DMS53 (cell line): Measurements from ENCODE around the gene VPS9D1.
A peak's percentile ranks its signal among the peaks of the same experiment; 100 is the strongest.

Experiments
- DNase-seq: peaks from one replicate; lab custom pipeline; 2025; lab: John Stamatoyannopoulos, UW

VPS9D1 gene, protein sequence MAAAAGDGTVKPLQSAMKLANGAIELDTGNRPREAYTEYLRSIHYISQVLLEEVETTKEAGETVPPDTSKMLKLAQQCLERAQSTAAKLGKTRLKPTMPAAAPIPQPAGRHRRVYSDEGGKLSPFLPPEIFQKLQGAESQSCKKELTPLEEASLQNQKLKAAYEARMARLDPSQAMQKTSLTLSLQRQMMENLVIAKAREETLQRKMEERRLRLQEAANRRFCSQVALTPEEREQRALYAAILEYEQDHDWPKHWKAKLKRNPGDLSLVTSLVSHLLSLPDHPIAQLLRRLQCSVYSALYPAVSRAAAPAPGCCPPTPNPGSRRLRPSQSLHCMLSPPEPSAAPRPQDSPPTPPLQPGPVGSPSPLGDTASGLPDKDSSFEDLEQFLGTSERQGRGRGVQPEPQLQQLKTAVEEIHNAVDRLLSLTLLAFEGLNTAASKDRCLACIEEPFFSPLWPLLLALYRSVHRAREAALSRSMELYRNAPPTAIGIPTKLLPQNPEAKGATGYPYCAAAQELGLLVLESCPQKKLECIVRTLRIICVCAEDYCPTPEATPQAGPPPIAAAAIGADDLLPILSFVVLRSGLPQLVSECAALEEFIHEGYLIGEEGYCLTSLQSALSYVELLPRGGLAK

DNA sequence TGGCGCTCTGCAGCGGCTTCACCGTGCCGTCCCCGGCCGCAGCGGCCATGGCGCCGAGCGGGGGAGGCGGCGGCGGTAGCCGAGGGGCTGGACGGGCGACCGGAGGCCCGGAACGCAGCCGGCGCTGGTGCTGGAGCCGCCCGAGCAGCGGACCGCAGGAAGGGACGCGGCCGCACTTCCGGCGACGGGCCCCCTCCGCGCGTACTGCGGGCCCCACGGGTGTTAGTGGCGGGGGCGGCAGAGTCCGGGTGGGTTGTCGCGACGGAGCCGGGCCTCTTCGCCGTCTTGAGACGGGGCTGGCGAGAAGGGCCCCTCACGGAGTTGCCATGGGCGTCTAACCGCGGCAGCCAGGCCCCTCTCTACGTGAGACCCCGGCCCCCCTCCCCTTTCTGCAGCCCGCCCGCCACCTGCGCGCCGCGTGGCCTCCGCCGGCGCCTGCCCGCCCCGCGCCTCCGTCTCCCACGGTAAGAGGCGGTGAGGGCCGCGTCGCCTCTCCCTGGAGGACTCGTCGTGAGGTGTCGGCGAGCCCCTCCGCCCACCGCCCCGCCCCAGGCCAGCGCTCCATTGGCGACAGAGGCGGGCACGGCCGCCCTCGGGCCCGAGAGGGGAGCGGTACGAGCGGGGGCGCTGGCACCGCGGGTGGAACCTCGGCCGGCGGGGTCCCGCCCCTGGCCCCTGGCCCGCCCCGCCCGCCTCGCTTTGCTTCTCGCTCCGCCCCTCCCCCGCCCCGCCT, at the start of gene VPS9D1, which contains the start of gene ZNF276:
Gene VPS9D1, minus strand, starts transcription at position 86 of the 733 bp plus-strand sequence. Its CDS starts 37 bp downstream, at position 49.
Gene ZNF276, plus strand, starts transcription at position 725 of the 733 bp plus-strand sequence. CDS start 104 bp downstream, outside the sequence.
- DNase-seq = peak; percentile 90

DNA sequence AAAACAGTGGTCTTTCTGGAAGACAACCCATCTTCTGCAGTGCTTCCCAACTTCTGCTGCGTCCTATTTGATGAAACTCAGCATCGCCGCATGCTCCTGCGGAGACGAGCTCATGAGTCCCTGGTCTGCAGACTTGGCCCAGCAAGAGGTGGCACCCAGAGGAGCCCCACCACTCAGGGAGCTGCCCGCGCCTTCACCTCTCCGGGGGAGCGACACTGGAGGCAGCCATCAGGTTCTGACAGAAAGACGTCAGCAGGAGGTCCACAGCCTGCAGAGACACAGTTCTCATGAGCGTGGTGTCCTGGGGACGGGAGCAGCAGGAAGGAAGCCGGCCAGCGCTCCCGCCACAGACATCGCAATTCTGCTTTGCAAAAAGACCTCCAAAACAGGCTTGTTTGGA, 49.7 kb upstream of the VPS9D1 start:
- no peak for DNase-seq

DNA sequence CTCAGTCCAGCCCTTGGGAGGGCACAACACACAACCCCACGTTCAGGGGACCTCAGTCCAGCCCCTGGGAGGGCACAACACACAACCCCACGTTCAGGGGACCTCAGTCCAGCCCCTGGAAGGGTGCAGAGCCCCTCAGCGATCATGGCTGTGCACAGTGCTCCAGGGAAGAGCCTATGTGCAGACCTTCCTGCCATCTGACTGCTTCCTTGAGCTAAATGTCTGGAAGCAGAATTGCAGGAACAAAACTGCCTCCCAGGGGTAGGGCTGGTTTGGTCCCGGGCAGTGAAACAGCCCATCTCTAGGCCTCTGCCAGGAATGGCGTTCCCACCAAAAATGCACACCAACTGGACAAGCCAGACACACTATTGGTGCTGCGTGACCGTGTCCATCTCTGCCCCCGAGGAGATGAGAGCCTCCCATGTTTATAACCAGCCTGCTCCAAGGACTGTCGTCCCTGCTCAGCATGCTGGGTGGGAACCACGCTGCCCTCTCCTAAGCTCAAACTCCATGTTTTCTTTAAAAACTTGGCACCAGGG, 44.7 kb upstream of the VPS9D1 start:
- DNase-seq = no peak

DNA sequence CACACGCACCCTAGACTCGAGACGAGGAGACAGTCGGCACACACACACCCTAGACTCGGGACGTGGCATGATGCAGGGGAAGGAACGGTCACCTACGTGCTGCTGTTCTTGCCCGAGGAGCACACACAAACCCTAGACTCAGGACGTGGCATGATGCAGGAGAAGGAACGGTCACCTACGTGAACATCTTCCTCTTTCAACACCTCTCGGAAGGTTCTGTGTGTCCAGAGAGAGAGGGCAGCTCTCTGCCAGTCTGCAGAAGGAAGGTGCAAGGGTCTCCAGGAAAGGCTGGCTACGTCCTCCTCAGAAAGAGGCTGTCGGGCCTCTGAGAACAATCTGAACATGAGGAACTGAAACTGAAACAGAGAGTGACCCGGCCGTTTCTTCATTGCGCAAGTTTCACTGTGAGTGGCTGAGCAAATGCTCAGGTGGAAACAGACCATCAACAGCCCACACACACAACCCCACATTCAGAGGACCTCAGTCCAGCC, 44.1 kb upstream of the VPS9D1 start:
- no peak for DNase-seq

DNA sequence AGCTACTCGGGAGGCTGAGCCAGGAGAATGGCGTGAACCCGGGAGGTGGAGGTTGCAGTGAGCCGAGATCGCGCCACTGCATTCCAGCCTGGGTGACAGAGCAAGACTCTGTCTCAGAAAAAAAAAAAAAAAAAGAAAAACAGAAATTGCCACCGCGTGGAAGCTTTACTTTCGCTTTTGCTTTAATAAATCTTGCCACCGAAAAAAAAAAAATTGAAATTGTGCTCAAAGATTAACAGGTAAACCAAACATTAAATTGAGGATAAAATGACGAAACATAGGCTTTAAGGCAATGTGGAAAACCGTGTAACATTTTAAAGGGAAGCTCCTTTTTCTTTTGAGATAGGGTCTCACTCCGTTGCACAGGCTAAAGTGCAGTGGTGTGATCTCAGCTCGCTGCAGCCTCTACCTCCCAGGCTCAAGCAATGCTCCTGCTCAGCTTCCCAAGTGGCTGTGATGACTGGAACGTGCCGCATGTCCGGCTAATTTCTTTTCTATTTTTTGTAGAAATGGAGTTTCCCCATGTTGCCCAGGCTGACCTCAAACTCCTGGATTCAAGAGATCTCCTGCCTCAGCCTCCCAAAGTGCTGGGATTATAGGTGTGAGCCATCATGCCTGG, 40.7 kb upstream of the VPS9D1 start:
- DNase-seq = no peak

DNA sequence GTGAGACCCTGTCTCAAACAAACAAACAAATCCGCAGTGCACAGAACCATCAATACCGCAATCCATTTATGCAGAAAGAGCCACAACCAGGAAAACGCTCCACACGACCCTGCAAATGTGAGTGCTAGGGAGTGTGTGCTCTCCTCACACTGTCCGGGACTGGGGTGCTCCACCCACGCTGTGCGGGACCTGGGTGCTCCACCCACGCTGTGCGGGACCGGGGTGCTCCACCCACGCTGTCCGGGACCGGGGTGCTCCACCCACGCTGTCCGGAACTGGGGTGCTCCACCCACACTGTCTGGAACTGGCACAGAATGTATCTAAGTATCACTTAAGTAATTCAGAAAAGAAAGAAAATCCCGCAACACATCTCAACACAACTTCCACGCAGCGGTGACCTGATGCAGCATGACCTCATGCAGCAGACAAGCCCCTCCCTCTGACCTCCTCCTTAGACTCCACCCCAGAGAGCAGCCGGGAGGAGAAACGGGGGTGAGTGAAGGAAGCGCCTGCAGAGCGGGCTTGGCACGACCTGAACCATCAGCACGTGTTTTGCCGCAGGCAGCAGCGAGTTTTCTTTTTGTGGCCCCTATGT, 39.1 kb upstream of the VPS9D1 start:
- no peak for DNase-seq

DNA sequence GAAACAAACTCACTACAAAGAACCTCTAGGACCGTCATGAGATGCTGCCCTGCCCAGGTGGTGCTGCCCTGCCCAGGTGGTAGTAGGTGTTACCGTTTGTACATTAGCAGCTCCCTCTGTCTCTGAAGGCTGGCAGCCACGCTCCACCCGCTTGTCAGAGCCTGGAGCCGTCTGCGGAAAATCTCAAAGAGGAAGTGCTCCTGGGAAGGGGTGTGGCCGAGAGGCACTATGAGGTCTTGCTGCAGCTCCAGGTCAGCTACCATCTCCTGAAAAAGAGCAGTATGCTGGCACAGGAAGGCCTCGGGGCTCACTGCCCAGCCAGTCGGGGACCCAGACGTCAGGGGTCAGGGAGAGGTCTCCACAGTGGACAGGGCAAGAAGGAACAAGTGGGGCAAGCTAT, 28.9 kb upstream of the VPS9D1 start:
- no peak for DNase-seq

DNA sequence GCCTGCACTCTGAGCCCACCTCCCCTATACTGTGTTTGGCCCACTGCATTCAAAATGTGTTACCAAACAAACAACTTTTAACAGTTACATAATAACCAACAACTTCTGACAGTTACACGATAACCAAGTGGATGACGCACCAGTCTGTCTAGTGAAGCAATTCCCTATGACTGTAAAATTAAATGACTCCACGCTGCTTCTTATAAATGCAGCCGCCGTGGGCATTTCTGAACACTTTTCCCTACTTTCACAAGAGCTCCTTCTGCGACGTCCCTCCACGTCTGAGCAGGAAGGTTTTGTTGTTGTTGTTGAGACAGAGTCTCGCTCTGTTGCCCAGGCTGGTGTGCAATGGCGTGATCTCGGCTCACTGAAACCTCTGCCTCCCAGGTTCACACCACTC, 28.2 kb upstream of the VPS9D1 start:
- no peak for DNase-seq

DNA sequence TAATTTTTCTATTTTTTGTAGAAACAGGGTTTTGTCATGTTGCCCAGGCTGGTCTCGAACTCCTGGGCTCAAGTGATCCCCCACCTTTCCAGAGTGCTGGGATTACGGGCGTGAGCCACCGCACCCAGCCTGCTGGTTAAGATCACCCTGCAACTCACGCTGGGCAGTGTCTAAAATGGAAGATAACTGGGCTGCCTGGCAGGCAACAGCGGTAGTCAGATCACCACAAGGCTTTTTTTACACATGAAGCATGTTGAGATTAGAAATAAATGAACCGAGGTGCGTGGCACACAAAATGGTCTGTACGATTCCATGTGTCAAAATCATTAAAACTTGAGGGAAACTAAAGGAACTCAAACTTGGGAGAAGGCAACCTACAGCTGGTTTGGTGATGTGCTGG, 27.4 kb upstream of the VPS9D1 start:
- no peak for DNase-seq

DNA sequence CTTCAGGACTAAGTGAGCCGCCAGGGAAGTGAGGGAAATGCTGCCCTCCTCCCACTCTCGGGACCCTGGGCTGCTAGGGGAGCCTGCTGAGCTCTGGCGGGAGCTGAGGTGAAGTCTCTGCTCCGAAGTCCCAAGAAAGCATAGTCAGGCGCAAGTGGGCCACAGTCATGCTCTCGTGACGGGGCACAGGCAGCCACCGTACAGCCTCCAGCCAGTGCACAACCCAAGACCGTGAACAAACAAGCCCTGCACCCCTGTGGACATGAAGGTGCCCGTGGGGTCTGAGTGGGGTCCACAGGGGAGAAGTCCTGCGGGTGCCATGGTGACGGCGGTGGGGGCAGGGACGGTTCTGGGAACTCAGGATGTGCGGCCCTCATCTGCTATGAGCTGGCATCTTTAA, 25.3 kb upstream of the VPS9D1 start:
- no peak for DNase-seq

DNA sequence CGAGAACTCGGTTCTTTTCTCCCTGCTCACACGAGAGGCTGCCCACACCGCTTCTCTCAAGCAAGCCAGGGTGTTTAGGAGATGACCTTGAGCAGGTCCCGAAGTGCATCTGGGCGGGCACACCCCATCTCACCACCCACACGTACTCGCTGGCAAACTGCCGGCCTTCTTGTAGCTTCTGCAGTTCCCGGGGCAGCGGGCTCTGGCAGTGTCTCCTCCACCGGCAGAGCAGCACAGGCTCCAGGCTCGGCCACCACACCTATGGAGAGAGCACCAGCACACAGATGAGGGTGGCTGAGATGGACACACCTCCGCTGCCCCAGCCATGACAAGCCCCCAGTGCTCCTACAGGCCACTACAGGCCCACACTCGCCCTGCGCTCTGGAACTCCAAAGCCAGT, 24.1 kb upstream of the VPS9D1 start:
- DNase-seq = no peak

DNA sequence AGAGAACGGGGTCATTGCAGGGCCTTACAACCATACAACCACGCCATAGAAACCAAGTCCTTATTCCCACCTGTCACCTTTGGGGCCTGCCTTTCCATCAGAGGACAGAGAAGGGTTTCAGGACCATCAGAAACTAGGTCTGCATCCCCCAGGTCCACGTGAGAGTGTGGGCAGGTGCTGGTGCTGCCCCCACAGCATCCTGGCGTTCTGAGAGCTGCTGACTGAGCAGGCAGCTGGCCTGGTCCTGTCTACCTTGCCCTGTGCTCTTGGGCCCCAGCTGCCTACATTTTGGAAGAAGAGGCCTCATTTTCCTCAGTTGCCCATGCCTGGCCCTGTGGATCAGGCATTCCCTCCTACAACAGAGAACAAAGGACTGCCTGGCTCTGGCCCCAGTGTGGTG, 22.2 kb upstream of the VPS9D1 start:
- no peak for DNase-seq

DNA sequence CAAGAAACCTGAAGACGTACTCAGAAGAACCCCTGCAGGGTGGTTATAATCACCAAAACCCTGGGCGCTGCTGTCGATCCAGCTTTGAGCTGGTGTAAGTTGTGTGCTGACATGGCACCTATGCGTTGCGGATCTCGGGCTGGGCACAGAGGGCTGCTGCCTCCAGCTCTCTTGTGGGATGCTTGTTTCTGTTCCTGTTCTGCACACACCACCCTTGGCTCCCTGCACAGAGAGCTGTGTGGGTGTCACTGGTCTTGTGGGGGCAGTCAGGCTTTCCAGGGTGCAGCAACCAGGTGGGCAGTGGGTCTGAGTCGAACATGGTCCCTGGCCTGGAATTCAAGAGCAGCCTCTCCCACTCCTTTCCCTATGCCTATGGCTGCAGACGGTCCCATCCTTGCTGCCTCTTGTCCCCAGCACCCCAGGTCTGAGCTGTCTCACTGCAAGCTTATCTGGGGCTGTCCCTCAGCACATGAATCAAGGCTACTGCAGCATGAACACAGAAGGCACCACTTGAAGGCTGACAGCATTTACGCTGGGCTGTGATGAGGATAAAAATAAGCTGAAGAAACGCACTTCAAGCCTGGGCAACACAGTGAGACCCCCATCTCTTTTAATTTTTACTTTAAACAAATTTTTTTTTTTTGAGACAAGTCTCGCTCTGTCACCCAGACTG, 20.8 kb upstream of the VPS9D1 start:
- DNase-seq = no peak

DNA sequence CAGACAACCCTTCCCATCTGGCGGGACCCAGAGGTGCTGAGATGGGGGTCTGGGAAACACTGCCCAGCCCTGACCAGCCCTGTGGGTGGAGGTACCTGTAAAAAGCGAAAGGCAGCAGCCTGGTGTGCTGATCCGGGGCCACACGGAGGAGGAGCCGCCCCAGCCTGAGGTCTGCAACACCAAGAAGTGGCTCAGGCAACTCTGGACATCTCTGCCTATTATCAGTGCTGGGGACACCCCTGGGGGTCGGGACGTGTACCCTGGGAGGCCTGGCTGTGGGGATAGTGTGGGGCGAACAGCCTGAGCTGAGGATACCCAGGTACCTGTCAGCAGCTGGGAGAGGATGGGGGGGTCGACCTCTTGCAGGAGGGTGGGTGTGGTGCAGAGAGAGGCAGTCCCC, 18.7 kb upstream of the VPS9D1 start:
- DNase-seq = no peak

DNA sequence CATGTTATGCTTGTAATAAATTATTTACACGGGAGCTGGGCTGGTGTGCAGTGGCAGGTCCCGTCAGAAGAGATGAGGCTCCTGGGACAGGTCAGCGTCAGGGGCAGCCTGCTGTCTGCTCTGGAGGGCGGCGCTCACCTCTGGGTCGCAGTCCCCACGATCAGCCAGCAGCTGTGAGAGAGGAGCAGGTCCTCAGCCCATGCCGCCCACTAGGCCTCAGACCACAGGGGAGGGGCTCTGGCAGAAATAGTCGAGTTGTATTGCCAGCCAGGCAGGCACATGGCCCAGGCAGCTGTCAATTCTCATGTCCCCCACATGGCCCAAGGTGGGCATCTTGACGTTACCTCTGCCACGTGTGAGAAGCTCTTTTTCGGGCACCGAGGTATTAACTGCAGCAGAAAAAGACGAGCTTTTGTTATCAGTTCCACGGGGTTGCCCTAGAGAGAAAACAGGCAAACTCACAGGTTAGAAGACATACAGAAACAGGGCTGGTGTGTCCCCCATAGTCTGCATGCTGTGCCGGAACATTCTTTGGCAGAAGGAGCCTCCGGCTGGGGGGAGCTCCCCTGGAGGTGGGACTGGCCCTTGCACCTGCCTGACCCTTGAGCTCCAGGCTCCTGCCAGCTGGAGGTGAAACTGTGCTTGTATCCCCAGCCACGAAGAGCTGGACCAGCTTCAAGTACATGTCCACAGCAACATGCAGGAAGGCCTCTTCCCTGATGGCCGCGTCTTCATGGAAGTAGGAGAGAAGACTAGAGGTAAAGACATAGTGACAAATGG, 18.0 kb upstream of the VPS9D1 start:
- no peak for DNase-seq

DNA sequence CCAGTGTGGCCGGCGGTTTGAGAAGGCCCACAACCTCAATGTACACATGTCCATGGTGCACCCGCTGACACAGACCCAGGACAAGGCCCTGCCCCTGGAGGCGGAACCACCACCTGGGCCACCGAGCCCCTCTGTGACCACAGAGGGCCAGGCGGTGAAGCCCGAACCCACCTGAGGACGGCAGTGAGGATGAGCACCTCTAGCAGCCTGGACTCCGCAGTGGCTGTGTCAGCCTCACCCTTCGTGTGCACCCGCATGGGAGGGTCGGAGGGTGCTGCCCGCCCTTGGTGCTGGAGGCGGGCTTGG, 17.3 kb upstream of the VPS9D1 start:
- DNase-seq = no peak

DNA sequence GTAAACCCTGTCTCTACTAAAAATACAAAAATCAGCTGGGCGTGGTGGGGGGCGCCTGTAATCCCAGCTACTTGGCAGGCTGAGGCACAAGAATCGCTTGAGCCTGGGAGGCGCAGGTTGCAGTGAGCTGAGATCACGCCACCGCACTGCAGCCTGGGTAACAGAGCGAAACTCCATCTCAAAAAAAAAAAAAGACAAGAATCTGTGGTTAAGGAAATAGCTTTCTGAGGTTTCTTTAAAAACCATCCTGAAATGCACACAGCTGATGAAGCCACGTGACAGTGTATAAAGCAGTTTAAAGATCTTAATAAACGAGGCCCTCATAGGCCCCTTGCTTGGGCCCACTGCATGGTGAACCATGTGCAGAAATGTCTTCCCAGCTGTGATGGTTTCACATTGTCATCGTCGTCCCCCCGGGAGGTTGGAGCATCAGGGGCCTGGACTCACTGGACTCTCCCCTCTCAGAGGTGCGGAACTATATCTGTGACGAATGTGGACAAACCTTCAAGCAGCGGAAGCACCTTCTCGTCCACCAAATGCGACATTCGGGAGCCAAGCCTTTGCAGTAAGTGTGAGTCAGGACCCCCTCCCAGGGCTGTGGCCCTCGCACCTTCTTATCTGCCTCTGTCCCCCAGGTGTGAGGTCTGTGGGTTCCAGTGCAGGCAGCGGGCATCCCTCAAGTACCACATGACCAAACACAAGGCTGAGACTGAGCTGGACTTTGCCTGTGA, 16.8 kb upstream of the VPS9D1 start:
- DNase-seq = no peak

DNA sequence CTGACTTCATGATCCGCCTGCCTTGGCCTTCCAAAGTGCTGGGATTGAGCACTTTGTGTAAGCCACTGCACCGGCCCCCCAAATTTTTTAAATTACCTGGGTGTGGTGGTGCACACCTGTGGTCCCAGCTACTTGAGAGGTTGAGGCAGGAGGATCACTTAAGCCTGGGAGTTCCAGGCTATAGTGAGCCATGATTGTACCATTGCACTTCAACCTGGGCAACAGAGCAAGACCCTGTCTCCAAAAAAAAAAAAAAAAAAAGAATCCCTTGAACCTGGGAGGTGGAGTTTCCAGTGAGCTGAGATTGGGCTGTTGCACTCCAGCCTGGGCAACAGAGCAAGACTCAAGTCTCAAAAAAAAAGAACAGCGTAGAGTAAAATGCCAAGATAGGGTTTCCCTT, 15.9 kb upstream of the VPS9D1 start:
- DNase-seq = no peak

DNA sequence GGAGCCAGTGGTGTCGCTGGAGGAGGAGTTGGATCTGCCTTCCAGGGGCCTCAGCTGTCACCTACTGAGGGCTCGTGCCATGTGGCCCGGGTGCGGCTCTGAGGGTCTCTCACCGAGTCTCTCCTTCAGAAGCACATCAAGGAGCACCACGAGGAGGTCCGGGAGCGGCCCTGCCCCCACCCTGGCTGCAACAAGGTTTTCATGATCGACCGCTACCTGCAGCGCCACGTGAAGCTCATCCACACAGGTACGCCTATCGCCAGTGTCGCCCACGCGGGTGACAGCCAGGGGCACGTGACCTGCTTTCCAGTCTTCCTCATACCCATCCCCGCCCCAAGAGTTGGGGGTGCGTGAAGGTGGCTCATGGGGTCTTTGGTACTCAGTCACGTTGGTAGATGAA, 13.1 kb upstream of the VPS9D1 start:
- DNase-seq = no peak

DNA sequence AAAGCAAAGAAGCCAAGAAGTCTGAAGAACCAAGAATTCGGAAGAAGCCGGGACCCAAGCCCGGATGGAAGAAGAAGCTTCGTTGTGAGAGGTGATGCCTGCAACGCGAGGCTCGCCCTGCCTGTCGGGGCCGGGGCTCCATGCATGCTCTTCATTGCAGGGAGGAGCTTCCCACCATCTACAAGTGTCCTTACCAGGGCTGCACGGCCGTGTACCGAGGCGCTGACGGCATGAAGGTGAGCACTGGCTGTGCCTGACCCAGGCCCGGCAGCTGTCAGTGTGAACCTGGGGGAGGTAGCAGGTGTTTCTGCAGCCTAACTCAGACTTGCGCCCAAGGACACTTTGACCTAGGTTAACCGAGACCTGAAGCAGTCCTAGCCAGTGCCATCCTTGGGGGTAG, 12.6 kb upstream of the VPS9D1 start:
- DNase-seq = no peak
